ENCODE measurements around the gene ANTXRL.

DNA sequence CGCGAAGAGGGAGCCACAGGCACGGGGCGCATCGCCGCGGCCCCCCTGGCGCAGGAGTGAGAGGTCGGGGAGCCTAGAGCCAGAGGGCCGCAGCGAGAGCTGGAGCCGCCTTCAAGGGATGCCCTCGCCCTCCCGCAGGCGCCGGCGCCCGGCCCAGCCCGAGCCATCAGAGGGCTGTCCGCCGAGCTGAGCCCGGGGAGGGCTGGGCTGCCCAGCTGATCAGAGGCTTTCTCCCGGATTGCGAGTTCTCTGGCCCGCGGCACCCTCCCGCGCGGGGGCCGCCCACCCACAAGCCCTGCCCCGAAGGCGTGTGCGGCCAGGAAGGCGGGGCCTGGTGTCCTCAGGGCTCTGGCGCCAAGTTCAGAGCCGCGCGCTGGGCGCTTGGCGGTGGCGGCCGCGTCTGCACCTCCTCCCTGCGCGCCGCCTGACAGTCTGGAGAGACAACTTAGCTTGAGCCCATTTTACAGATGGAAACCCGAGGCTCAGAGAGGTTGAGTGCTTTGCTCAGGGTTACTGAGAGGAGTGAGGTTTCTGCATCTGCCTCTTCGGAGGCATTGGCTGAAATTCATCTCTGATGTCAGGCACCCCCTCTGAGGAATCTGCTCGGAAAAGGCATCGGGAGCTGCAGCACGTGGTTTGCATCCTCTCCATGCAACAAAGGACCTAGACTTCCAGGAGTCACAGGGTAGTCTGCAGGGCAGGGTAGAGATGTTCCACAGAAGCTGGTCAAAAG is 3.8 kb upstream of the ANTXRL start:
- TF ChIP-seq, protein P1, sequence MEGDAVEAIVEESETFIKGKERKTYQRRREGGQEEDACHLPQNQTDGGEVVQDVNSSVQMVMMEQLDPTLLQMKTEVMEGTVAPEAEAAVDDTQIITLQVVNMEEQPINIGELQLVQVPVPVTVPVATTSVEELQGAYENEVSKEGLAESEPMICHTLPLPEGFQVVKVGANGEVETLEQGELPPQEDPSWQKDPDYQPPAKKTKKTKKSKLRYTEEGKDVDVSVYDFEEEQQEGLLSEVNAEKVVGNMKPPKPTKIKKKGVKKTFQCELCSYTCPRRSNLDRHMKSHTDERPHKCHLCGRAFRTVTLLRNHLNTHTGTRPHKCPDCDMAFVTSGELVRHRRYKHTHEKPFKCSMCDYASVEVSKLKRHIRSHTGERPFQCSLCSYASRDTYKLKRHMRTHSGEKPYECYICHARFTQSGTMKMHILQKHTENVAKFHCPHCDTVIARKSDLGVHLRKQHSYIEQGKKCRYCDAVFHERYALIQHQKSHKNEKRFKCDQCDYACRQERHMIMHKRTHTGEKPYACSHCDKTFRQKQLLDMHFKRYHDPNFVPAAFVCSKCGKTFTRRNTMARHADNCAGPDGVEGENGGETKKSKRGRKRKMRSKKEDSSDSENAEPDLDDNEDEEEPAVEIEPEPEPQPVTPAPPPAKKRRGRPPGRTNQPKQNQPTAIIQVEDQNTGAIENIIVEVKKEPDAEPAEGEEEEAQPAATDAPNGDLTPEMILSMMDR (IDR thresholded peaks at IDR 0.05; ENCODE audit: insufficient read depth, low read depth, low read length): no peak
- peak; percentile 45 for TF ChIP-seq EZH2 (IDR thresholded peaks at IDR 0.05; ENCODE audit: insufficient read depth, low read length)

Measured in astrocyte (in vitro differentiated cells and primary cell).